ACC112 (cell line): ENCODE data around the gene ASTE1.

Experiments used
- H2AFZ ChIP-seq: fragments of 200-600 bp; sonication (generic); one replicate; pipeline ENCODE4 v1.6.0; 2017; ENCODE audit warnings: antibody characterized with exemption, low read length; ENCODE audit not compliant: unreplicated experiment
- H3K27ac ChIP-seq: fragments of 200-600 bp; sonication (generic); 2 replicates; pipeline ENCODE4 v1.5.1; 2014; ENCODE audit warnings: low read depth, mild to moderate bottlenecking, antibody characterized with exemption, low read length, moderate library complexity
- H3K27me3 ChIP-seq: fragments of 200-600 bp; sonication (generic); 2 replicates; pipeline ENCODE4 v1.6.1; 2014; ENCODE audit warnings: mild to moderate bottlenecking, antibody characterized with exemption, low read length, moderate library complexity, mixed read lengths; ENCODE audit not compliant: insufficient read depth
- H3K36me3 ChIP-seq: fragments of 200-600 bp; sonication (generic); 2 replicates; pipeline ENCODE4 v1.6.1; 2016; ENCODE audit warnings: mild to moderate bottlenecking, antibody characterized with exemption, low read length, moderate library complexity, mixed read lengths; ENCODE audit not compliant: insufficient read depth
- H3K4me1 ChIP-seq: fragments of 200-600 bp; sonication (generic); one replicate; pipeline ENCODE4 v1.6.1; 2016; ENCODE audit warnings: low read length, mixed read lengths; ENCODE audit not compliant: insufficient read depth, unreplicated experiment, control insufficient read depth
- H3K4me3 ChIP-seq: fragments of 200-600 bp; sonication (generic); 2 replicates; pipeline ENCODE4 v1.5.1; 2014; ENCODE audit warnings: mild to moderate bottlenecking, low read depth, low read length
- H3K79me2 ChIP-seq: fragments of 200-600 bp; sonication (generic); one replicate; pipeline ENCODE4 v1.6.0; 2016; ENCODE audit warnings: low read length; ENCODE audit not compliant: control insufficient read depth, unreplicated experiment, insufficient read depth

Gene ASTE1

DNA sequence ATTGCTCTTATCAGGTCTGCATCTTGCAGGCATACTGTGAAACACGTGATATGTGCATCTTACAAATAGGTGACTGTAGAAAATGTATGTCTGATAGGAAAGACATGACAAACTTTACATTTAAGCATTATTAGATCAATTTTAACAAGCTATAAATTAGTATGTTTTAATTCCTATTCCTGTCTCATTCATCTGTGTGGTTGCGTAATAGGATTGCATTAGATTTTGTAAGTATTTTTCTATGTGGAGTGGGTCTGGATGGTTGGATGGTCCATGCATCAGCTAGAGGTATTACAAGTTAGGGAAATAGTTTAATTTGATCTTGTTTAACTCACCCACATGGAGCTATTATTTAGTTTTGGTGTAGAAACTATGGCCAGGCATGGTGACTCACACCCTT is 18.8 kb downstream of the ASTE1 start:
- Histone ChIP-seq H3K27me3 (no peaks in the 10 kb centered on the region), H3K27ac (no peak overlapping the region), H3K36me3 (peaks cover 20% of the 10 kb centered on the region), H3K79me2 (no peaks in the 10 kb centered on the region), H3K4me3 (no peak overlapping the region), H3K4me1 (peaks cover 10% of the 10 kb centered on the region), H2AFZ (no peak overlapping the region)

- Histone ChIP-seq H3K36me3 (peaks cover 19% of the 10 kb centered on the region), H3K79me2 (no peaks in the 10 kb centered on the region), H2AFZ (no peak overlapping the region), H3K27ac (no peak overlapping the region), H3K4me3 (no peak overlapping the region), H3K27me3 (no peaks in the 10 kb centered on the region), H3K4me1 (peaks cover 16% of the 10 kb centered on the region)
Observed at GRCh38 chr3:131007256-131007655, 19.4 kb downstream of the ASTE1 start.

- Histone ChIP-seq H3K79me2 (no peaks in the 10 kb centered on the region), H3K4me3 (no peak overlapping the region), H3K36me3 (peaks cover 22% of the 10 kb centered on the region), H2AFZ (no peak overlapping the region), H3K4me1 (peaks cover 33% of the 10 kb centered on the region), H3K27me3 (no peaks in the 10 kb centered on the region), H3K27ac (no peak overlapping the region)
Observed at GRCh38 chr3:131004603-131005002, 22.0 kb downstream of the ASTE1 start.

- H2AFZ ChIP-seq, result no peak overlapping the region
- H3K36me3 ChIP-seq, result peaks cover 27% of the 10 kb centered on the region
- H3K4me1 ChIP-seq, result peaks cover 33% of the 10 kb centered on the region
- no peak overlapping the region for H3K27ac ChIP-seq
- H3K4me3 ChIP-seq, result no peak overlapping the region
- H3K27me3 ChIP-seq, result no peaks in the 10 kb centered on the region
- H3K79me2 ChIP-seq, result no peaks in the 10 kb centered on the region
Observed at GRCh38 chr3:131001071-131001470, 25.6 kb downstream of the ASTE1 start.

GRCh38 chr3:130997289-130997688 is 29.3 kb downstream of the ASTE1 start:
- Histone ChIP-seq H2AFZ (no peak overlapping the region), H3K36me3 (peaks cover 19% of the 10 kb centered on the region), H3K27me3 (no peaks in the 10 kb centered on the region), H3K79me2 (no peaks in the 10 kb centered on the region), H3K4me3 (no peak overlapping the region), H3K27ac (no peak overlapping the region), H3K4me1 (peaks cover 18% of the 10 kb centered on the region)

DNA sequence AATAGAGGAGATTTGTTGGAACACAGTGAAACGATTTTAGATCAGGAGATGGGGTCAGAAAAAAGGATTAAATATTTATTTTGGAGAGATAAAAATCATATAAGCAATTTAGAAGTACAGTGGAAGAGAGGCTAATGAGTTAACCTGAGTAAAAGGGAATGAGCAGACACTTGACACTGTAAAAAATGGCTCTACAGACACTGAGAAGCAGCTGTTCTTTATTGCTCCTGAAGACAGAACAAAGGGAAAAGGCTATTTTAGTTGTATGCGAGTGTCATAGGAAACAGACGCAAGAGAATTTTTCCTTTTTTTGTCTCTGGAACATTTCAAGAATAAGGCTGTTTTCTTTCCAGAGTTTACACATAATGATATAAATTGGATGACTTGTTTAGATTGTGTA is 34.3 kb downstream of the ASTE1 start:
- H3K36me3 ChIP-seq, result peaks cover 16% of the 10 kb centered on the region
- no peaks in the 10 kb centered on the region for H3K79me2 ChIP-seq
- no peak overlapping the region for H2AFZ ChIP-seq
- no peak overlapping the region for H3K4me3 ChIP-seq
- H3K4me1 ChIP-seq, result no peaks in the 10 kb centered on the region
- no peak overlapping the region for H3K27ac ChIP-seq
- H3K27me3 ChIP-seq, result no peaks in the 10 kb centered on the region

DNA sequence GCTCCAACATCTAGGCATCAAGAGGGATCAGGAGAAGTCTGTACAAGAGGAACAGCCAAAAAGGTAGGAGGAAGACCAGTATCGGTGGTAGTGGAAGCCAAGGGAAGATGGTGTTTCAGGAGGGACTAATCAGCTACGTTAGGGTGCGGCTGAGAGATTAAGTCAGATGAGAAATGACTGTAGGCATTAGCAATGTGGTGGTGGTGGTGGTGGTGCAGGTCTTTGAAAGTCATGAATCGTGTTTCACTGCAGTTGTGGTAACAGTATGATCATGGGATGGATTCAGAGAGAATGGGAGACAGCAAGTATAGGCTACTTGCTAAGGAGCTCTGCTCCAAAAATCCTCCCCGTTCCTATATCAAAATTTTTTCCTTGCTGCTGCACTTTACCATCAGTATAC is 35.5 kb downstream of the ASTE1 start:
- H3K27me3 ChIP-seq, result no peaks in the 10 kb centered on the region
- H3K36me3 ChIP-seq, result peaks cover 9% of the 10 kb centered on the region
- no peaks in the 10 kb centered on the region for H3K4me1 ChIP-seq
- no peaks in the 10 kb centered on the region for H3K79me2 ChIP-seq
- no peak overlapping the region for H3K4me3 ChIP-seq
- H2AFZ ChIP-seq, result no peak overlapping the region
- H3K27ac ChIP-seq, result no peak overlapping the region

- Histone ChIP-seq H3K4me1 (no peaks in the 10 kb centered on the region), H3K36me3 (peaks cover 9% of the 10 kb centered on the region), H2AFZ (no peak overlapping the region), H3K27ac (no peak overlapping the region), H3K4me3 (no peak overlapping the region), H3K79me2 (no peaks in the 10 kb centered on the region), H3K27me3 (no peaks in the 10 kb centered on the region)
Observed at GRCh38 chr3:130990282-130990681, 36.3 kb downstream of the ASTE1 start.

- Histone ChIP-seq H3K4me3 (no peak overlapping the region), H3K36me3 (peaks cover 18% of the 10 kb centered on the region), H3K27me3 (no peaks in the 10 kb centered on the region)
Observed at GRCh38 chr3:130981469-130981868, 45.2 kb downstream of the ASTE1 start.

DNA sequence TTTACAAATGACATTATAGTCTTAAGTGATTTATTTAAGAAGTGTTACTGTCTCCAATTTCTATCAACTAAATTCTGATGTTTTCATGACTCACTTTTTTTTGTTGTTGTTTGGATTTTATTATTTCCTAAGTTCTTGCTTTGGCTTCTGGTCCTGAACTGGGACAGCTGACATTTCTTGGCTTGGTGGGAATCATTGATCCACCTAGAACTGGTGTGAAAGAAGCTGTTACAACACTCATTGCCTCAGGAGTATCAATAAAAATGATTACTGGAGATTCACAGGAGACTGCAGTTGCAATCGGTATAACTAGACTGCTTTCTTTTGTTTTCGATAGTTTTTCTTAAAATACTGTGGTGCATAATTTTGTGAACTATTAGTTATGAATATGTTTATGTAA is 47.5 kb downstream of the ASTE1 start:
- Histone ChIP-seq H3K36me3 (peaks cover 14% of the 10 kb centered on the region; the same call in 1 of the 2 replicates), H3K27me3 (no peaks in the 10 kb centered on the region), H2AFZ (no peak overlapping the region), H3K79me2 (no peaks in the 10 kb centered on the region), H3K27ac (no peak overlapping the region), H3K4me1 (peaks cover 13% of the 10 kb centered on the region), H3K4me3 (no peak overlapping the region)

More at GRCh38 chr3:130981469-130981868, 45.2 kb downstream of the ASTE1 start:
- no peak overlapping the region for H2AFZ ChIP-seq
- H3K79me2 ChIP-seq, result no peaks in the 10 kb centered on the region
- H3K27ac ChIP-seq, result no peak overlapping the region
- peaks cover 13% of the 10 kb centered on the region for H3K4me1 ChIP-seq

- no peak overlapping the region for H3K27ac ChIP-seq
- peaks cover 9% of the 10 kb centered on the region; the same call in 1 of the 2 replicates for H3K36me3 ChIP-seq
Observed at GRCh38 chr3:130976706-130977105, 49.9 kb downstream of the ASTE1 start.

More at GRCh38 chr3:130976706-130977105, 49.9 kb downstream of the ASTE1 start:
- H3K79me2 ChIP-seq, result no peaks in the 10 kb centered on the region
- H2AFZ ChIP-seq, result no peak overlapping the region
- peaks cover 13% of the 10 kb centered on the region for H3K4me1 ChIP-seq
- no peak overlapping the region for H3K4me3 ChIP-seq
- H3K27me3 ChIP-seq, result no peaks in the 10 kb centered on the region
